T-helper 9 cell (primary cell): ENCODE measurements around the gene MAOB.
"Not testable (repeated sequence)": the region's sequence is repeated elsewhere in the genome, so short reads cannot be mapped to it uniquely, and the experiment has no call there.

ENCODE experiments used
- DNase-seq: peaks from one replicate; pipeline ENCODE4 v3.0.0-alpha.2; 2020

The MAOB gene

DNA sequence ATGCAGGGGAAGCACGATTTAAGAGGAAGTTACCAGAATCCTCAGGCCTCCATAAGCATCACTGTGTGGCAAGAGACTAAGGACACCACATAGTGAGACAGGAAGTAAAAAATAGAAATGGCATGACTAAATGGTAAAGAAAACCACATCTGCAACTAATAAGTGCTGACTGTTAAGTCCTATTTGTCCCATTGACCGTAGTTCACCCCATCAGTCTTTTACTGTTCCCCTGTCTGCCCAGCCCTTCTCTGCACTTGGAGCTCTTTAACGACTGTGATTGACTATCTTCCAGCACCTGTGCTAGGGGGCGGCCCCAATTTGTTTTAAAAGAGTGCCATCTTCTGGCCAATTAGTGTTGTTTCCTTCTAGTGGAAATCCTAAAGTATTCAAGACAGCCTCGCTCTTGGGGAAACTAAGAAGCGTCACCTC, 132.0 kb downstream of the MAOB start:
- DNase-seq = peak; percentile 16

DNA sequence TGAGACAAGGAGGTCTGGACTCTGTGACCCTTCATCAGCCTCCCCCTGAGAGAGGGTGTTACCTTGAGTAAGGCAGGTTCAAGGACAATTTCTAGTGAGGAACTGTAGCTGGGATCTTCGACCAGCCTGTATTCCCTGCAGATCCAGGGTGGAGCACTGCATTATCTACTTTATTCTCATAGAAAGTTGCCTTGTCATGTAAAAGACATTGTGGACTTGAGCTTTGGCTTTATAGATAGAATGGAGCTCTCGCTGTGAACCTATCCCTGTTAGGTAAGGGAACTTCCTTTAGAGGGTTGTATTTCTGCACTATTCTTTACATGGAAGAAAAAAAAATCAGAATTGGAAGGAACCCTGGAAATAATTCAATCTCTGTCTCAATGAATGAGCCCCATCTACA, 134.8 kb downstream of the MAOB start:
- no peak for DNase-seq

DNA sequence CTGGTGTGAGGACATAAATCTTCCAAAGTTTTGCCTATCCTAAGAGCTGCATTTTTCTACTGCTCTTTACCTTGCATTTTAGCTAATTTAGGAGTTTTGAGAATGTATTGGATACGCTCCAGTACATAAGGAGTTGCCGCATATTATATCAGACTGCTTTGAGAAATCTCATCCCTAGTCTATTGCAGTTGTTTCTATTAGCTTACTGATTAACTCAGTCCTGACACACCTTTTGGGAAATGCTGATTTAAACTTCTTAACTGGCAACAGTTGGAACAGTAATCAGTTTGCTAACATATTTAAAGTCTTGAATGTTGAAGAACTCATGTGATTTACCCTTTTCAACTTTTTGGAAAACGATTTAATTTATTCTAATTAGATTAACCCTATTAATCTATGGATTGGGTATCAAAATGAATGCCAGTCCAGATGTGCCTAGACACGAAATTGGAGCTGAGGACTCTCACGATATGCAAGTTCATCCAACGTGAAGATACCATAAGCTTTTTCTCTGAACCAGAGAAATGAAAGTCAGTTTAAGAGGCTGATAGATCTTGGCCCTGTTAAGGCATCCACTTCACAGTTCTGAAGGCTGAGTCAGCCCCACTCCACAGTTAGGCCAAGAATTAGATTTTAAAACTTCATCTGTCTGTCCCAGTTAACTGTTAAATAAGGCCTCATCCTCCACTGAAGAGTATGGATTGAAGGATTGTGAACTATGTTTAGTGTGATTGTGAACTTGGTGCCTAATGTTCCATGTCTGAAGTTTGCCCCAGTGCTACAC, 136.1 kb downstream of the MAOB start:
- DNase-seq = no peak

DNA sequence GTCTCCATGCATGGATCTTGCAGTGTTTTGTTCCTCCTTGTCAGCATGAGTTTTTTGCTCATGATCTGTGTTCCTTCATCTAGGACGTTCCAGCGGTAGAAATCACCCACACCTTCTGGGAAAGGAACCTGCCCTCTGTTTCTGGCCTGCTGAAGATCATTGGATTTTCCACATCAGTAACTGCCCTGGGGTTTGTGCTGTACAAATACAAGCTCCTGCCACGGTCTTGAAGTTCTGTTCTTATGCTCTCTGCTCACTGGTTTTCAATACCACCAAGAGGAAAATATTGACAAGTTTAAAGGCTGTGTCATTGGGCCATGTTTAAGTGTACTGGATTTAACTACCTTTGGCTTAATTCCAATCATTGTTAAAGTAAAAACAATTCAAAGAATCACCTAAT, 138.0 kb downstream of the MAOB start:
- no peak for DNase-seq

DNA sequence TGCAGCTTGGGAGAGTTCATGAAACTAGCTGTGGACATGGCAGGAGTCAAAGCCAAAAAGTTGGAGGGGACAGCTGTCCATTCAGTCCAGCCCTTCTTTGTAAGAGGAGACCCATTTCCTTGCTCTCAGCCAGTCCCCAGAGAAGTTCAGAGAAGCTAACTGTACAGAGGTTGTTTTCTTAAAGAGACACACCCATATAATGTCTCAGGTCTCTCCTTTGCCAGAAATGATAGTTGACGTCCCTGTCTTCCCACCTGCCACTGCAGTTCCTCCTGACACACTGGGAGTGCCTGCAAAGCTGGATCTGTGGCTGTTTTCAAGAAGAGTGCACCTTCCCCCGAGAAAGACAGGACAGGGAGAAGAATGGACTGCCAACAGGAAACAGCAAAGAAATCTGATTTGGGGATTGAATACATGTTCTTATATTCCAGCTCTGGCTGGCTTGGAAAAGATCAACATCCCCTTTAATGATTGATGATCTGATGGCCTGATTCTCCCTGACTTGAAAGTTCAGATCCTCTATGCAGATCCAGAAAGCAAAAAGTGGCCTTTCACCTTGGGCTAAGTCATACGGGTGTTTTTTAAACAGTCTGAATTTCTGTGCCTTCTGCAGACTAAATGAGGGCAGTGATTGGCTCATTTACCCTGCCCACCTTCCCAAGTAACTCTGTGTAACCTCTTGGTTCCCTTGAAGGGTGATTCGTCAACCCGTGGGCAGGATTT, 139.0 kb downstream of the MAOB start:
- no peak for DNase-seq

DNA sequence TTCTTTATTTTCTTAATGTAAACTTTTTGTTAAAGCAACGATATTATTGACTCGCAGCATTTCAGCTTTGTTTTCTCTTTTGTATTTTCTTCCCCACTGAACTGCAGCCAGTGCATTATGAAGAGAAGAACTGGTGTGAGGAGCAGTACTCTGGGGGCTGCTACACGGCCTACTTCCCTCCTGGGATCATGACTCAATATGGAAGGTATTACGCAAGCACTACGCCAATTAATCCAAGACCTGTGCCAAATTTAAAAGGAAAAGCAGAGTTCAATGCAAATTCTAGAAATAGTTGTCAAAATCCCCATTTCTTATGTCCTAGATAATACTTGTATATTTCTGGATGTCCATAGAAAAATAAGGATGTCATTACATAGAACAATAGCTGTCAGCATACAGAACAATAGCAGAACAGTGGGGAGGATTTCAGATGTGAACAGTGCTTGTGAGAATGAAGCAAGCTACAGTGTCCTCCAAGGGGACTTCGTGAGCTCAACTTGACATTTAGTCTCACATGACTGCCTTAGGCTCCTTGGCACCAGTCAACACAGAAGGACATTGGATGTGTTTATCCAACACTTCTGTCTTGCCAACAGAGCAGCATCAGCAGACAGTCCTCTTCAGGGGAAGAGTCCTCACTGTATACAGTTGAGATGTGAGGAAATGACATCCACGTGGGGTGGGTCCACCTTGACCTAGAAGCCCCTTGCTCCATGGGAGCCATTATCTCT, 140.2 kb downstream of the MAOB start:
- no peak for DNase-seq

DNA sequence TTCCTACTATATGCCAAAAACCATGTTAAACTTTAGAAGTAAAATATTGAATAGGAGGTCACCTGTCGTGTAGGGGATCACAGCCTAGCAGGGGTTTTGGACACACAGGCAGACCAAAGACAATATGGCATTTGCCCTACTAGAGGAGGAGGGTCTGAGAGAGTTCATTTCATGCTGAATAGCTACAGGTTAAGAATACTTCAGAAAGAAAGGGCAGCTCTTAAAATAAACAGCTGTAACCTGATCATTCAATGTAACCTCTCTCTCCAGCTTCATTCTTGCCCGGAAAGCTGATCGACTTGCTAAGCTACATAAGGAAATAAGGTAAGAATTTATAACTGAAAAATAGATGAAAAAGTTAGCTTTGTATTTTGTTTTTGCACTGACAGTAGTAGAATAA, 146.3 kb downstream of the MAOB start:
- DNase-seq = no peak

DNA sequence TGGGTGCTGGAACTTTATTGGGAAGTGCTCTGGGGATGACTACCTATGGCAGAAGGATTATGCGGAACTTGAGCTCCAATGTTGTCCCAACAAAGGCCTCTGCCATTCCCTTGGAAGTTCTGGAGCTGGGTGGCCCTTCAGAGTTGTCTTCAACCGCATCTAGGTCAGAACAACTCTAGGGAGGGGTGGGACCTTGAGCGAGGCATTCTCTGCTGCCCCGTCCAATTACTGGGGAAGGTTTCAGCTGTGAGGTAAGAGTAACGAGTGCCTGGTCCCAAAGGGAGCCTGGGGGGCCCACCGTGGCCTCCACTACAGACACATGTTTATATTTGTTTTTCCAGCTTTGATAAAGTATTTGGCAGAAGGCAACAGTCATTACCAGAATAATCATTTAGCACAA, 146.7 kb downstream of the MAOB start:
- DNase-seq = no peak

DNA sequence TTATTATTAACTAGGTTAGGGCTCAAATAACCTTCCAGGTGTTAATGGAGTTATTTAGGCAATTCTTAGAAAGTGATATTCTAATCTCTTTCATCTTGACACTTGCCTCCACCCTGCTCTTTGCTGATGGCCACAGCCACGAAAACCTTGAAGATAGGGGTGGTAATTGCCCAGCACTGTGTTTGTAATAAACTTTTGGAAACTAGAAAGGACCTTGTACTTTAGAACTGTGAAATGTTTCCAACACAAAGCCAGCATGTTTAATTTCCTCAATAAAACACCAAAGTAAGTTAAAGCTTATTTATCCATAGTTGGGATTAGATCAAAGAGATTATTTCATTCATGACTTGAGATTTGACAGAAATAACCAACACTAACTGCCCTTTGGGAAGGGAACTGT, 147.8 kb downstream of the MAOB start:
- DNase-seq = no peak

DNA sequence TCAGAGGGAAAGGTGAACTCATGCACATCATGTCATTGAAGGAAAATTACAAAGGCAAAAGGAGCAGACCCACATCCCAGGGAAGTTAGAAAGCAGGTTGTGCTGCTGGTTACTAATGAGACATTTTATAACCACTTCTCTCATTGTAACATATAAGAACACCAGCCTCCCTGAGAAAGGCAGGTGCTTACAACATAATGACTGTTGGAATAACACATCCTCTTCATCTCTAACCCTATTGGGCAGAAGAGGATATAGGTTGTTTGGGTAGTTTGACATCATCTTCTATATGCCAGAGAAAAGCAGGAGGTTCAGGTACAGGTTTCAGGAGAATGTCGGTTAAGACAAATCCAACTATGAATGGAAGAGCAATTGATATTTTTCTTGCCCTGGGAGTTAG, 148.6 kb downstream of the MAOB start:
- no peak for DNase-seq

DNA sequence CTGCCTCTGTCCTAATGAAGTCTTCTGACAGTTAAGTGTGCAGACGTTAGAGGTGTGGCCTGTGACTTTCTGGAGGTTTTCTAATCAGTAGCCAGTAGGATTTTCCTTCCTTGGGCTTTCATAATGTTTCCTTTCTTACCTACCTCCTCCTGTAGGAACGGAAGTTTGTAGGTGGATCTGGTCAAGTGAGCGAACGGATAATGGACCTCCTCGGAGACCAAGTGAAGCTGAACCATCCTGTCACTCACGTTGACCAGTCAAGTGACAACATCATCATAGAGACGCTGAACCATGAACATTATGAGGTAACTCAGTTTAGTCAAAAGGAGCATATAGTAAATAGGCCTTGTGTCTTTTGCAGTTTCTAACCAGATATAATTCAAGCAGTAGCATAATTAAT, 151.2 kb downstream of the MAOB start:
- no peak for DNase-seq

DNA sequence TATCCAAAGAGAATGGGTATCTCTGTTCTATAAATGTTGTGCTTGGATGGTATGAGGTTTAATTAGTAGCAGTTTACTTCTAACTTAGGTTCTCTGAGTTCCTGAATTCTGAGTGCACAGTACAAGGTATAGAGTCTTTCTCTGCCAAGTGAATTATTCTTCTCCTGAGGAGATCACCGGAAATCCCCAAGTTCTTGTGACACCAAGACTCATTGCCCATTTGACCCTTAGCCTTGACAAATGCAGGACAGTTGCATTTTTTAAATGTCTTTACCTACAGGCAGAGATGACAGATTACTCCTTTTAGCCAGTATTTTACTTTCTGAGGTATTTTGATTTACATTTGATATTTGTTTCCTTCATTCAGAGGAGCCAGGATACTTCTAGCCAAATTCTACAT, 153.3 kb downstream of the MAOB start:
- no peak for DNase-seq

DNA sequence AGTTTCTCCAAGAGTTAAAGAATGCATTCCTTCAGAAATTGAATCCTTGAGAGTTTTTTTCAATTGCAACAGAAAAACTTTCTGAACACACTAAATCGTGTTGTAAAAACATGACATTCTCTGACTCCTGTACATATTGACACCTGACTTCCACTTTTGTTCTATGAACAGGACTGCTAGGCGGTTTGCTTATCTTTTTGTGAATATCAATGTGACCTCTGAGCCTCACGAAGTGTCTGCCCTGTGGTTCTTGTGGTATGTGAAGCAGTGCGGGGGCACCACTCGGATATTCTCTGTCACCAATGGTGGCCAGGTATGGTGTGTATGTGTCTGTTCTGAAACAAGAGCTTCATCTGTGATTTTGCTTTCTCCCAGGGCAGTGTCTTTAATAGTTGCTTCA, 154.2 kb downstream of the MAOB start:
- no peak for DNase-seq

DNA sequence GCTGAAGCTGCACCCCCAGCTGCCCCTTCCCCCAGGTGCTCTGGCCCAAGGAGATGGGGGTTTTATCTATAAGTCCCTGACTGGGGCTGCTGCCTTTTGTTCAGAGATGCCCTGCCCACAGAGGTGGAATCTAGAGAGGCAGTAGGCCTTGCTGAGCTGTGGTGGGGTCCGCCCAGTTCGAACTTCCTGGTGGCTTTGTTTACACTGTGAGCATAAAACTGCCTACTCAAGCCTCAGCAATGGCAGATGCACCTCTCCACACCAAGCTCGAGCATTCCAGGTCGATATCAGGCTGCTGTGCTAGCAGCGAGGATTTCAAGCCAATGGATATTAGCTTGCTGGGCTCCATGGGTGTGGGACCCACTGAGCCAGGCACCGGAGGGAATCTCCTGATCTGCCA, 155.0 kb downstream of the MAOB start:
- DNase-seq = not testable (repeated sequence)

DNA sequence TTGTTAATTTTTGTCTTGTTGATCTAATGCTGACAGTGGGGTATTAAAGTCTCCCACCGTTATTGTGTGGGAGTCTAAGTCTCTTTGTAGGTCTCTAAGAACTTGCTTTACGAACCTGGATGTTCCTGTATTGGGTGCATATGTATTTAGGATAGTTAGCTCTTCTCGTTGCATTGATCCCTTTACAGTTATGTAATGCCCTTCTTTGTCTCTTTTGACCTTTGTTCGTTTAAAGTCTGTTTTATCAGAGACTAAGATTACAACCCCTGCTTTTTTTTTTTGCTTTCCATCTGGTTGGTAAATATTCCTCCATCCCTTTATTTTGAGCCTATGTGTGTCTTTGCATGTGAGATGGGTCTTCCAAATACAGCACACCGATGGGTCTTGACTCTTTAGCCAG, 157.0 kb downstream of the MAOB start:
- DNase-seq = not testable (repeated sequence)

DNA sequence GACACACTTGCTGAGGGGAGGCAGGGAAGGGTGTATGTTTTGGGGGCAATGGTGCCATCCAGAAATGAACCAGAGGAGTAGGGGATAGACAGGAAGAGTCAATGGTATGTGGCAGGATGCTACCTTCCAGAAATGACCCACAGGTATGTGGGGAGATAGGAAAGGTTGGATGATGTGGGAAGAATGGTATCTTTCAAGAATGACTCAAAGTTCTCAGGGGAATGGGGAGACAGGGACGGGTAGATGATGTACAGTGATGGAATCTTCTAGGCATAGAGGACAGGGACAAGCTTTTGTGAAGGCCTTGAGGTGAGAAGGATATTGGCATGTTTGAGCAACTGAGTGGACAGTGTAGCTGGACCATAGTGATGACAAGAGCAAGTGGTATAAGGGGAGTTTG, 161.3 kb downstream of the MAOB start:
- no peak for DNase-seq

DNA sequence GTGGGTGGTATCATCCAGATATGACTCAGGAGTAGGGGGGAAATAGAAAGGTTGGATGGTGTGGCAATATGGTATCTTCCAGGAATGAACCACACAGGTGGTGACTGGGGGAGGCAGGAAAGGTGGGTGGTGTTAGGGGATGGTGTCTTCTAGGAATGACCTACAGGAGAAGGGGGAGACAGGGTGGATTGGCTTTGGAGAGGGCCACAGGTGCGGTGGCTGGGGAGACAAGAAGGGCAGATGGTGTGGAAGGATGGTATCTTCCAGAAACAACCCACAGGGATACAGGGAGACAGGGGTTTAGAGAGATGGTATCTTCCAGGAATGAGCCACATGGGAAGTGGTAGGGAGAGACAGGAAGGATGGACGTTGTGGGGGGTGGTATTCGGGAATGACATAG, 162.2 kb downstream of the MAOB start:
- DNase-seq = no peak

DNA sequence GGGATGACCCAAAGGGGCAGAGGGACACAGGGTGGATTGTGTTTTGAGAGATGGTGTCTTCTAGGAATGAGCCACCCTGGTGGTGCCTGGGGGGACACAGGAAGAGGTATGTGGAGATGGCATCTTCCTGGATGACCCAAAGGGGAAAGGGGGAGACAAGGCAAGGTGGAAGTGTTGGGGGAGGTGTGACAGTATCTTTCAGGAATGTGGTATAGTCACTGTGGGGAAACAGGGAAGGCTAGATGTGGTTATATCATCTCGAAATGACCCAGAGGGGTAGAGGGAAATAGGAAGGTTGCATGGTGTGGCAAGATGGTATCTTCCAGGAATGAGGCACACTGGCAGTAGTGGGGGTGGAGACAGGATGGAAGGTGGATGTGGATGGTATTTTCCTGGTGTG, 163.3 kb downstream of the MAOB start:
- DNase-seq = no peak

DNA sequence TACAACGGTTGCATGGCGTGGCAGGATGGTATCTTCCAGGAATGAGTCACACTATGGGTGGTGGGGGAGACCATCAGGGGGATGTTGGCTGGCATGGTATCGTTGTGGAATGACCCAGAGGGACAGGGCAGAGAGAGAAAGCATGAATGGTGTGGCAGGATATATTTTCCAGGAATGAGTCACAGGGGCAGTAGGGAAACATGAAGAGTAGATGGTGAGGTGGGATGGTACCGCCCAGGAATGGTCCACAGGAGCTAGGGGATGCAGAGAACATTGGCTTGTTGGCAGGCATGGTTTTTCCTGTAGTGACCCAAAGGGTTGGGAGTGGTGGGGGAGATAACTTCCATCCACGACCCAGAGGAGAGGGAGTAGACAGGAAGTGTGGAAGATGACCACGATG, 163.7 kb downstream of the MAOB start:
- no peak for DNase-seq

DNA sequence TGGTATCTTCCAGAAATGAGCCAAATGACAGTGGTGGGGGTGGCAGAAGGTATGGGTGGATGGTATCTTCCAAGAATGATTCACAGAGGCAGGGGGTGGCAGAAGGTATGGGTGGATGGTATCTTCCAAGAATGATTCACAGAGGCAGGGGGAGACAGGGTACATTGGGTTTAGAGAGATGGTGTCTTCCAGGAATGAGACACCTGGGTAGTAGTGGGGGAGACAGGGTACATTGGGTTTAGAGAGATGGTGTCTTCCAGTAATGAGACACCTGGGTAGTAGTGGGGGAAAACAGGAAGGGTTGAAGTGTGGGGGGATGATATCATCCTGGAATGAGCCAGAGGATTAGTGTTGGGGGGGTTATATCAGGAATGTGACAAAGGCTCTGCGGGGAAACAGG, 164.2 kb downstream of the MAOB start:
- DNase-seq = no peak

DNA sequence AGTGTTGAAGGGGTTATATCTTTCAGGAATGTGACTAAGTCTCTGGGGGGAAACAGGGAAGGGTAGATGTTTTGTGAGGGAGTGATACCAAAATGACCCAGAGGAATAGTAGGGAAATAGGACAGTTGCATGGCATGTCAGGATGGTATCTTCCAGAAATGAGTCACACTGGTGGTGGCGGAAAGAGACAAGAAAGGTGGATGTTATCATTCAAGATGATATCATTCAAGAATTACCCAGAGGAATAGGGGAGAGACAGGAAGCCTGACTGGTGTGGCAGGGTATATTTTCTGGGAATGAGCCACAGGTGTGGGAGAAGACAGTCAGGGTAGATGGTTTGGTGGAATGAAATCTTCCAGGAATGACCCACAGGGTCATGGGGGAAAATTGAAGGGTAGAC, 165.1 kb downstream of the MAOB start:
- DNase-seq = no peak

DNA sequence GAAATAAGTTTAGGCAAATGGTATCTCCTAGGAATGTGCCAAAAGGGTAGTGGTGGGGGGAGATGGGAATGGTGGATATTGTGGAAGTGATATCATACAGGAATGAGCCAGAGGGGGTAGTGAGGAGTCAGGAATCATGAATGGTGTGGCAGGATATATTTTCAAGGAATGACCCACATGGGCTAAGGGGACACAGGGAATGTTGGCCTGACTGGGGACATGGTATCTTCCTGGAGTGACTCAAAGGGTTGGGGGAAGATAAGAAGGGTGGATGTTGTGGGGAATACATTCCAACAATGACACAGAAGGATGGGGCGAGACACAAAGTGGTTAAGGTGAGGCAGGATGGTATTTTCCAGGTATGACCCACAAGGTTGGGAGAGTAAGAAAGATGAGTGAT, 165.6 kb downstream of the MAOB start:
- no peak for DNase-seq
